Fibroblast of villous mesenchyme (primary cell): ENCODE data around the gene CEP112. TPM values are rescaled to one million over a fixed set of nuclear protein-coding genes. Genes with fewer than 3 reads are reported as not detected.

Source experiments
- DNase-seq: peaks from one replicate; pipeline ENCODE4 v3.0.0-alpha.2; 2010; ENCODE audit warnings: low read depth
- H3K4me3 ChIP-seq: 2 replicates; pipeline ENCODE4 v1.5.1; 2011; ENCODE audit warnings: low read depth, mild to moderate bottlenecking, low read length
- total RNA-seq: library from RNA; depleted of rRNA; stranded (reverse); fragments of >200 nt; gene quantifications from 2 replicates; pipeline ENCODE4 v1.2.3, GENCODE V29; 2012
- TF ChIP-seq, protein P1 (sequence below): IDR thresholded peaks from 2 replicates; pipeline ENCODE4 v1.5.1; 2012; ENCODE audit warnings: low read depth, mild to moderate bottlenecking, low read length; ENCODE audit not compliant: insufficient read depth

CEP112 gene
- total RNA-seq, 1 donor: 10.8 TPM

DNA sequence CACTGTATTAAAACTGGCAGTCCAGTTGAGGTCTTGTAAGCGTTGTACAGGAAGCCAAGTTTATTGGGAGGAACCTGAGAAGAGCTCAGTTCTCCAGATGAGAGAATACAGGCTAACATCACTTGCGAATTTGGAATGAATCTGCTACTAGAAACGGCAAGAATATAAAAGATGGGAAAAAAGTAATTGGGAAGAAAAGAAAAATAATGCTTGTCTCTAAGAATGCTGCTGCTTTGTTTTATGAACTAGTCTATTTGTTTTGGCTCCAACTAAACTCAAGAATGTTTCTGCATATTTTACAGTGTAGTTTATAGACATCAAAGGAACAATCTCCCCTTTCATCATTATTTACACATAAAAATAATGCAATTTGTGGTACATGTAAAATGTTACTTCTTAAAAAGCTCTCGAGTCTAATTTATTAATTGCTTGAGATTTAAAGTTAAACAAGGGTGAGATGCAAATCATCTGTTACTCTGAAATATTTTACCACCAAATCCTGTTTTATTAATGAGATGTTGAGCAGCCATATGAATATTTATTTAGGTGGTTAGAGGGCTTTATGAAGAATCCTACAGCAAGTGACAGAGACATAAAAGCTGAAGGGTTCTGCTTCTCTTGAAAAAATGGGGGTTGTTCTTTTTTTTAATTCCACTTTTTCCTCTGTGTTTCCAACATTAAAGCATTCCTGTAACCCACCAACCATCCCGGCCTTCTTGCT is 468.3 kb downstream of the CEP112 start:
- TF ChIP-seq, protein P1, sequence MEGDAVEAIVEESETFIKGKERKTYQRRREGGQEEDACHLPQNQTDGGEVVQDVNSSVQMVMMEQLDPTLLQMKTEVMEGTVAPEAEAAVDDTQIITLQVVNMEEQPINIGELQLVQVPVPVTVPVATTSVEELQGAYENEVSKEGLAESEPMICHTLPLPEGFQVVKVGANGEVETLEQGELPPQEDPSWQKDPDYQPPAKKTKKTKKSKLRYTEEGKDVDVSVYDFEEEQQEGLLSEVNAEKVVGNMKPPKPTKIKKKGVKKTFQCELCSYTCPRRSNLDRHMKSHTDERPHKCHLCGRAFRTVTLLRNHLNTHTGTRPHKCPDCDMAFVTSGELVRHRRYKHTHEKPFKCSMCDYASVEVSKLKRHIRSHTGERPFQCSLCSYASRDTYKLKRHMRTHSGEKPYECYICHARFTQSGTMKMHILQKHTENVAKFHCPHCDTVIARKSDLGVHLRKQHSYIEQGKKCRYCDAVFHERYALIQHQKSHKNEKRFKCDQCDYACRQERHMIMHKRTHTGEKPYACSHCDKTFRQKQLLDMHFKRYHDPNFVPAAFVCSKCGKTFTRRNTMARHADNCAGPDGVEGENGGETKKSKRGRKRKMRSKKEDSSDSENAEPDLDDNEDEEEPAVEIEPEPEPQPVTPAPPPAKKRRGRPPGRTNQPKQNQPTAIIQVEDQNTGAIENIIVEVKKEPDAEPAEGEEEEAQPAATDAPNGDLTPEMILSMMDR: no peak
- H3K4me3 ChIP-seq: no peak overlapping the region
- peak; percentile 39 for DNase-seq

DNA sequence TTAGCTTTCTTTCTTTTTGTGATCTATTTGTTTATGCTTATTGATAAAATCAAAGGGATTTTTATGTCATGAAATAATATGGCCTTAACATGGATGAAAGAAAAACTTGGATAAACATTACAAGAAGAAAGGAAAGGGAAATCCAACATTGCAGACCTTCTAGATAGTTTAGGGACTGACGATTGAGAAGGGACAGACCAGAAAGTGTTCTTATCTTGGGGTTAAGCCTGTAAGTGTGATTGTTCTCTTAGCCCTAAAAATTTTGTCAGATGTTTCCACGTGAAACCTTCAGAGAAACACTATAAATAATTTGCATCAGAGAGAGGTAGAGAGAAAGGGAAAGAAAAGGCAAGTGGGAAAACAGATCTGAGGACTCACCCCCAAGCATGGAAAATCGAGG is 473.3 kb downstream of the CEP112 start:
- TF ChIP-seq, protein P1: no peak
- no peak overlapping the region for H3K4me3 ChIP-seq
- no peak for DNase-seq

DNA sequence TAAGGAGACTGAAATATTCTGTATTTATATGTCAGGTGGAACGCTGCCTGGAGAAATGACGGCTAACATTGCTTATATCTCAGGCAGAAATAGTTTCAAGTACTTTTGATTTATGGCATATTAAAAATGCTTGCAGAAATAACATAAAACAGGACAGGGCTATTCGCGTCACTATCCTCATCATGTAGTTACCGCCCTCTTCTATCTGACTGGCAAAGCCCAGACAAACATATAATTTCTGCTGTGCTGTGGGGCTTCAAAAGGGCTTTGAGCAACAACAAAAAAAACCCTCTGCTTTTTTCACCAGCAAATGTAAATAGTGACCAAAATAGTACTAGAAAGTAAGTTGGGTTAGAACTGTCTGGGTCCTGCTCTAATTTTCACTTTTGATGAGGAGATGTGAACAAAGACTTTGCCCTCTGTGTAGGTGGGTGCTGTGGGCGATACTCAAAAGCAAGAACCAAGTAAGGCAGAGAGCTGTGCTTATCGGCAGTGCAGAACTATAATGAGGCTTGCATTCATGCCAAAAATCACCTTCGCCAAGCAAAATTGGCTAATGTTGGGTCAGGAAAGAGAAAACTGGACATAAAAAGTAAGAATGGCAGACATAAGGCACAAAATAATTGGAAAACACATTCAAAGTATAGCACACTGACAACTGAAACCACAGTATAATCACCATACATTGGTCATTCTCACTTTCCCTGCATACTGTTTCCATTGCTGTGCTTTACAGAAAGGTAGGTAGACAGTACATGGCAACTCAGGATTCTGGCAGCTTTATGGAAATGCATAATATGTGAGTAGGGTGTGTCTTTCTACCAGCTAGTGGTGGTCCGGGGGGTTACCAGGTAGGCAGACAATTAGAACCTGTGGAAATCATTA is 479.3 kb downstream of the CEP112 start:
- no peak overlapping the region for H3K4me3 ChIP-seq
- peak; percentile 77 for DNase-seq
- TF ChIP-seq, protein P1: no peak

DNA sequence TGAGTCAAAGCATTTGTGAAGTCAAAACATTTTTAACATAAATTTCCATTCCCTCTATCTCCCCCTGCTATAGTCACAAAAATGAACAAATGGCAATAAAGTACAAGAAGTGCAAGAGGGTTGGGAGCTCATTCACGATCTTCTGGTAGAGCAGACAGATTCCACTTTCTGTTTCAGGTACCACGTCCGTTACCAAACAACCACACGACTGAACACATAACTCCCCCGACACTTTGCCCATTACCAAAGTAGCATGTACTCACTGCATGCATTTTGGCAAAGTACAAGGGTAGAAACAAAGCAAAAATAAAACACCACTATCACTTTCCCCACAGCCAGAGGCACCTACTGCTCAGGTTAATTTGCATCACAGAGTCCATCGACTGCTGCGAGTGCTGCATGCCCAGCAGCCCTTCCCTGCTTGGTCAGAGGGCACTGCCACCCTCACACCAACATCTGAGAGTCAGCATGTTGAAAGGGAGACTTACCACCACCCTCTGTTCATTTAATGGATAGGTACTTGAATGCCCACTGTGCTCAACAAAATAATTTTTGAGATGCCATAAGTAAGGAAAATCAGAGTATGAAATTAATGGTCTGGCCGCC is 480.2 kb downstream of the CEP112 start:
- no peak overlapping the region for H3K4me3 ChIP-seq
- TF ChIP-seq, protein P1: no peak
- no peak for DNase-seq

DNA sequence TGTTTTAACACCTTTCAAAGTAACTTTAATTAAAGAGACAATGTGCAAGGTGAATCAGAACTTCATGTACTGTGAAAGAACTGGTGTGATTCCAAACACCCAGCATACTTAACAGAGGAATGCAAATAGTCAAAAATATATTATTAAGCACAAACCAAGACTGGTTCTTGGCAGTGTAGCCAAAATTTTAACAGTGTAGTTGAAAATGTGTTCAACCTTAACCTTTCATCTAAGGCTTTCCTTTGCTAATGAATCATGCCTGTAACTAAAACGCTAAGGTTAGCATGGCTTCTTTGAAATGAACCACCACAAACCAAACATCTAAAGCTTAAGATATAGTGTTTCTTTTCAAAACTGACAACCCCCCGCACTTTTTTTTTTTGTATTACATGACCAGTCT is 484.2 kb downstream of the CEP112 start:
- no peak overlapping the region for H3K4me3 ChIP-seq
- TF ChIP-seq, protein P1: no peak
- DNase-seq: peak; percentile 31

DNA sequence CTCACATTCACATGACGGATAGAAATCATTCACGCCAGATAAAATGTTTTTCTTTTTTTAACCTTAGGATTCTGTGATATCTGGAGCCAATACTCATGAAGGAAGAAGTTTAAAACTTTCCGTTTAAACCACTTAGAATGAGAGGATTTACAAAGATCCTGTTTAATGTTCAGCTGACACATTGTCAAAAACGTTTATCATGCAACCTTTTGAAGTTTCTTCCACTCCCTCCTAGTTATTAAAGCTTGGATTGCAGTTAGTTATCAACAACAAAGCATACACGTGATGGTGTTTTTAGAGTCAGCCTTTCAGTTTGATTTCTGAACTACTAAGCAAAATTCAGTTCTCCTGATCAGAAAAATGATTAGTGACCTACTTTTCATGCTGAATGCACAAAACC is 487.2 kb downstream of the CEP112 start:
- H3K4me3 ChIP-seq: no peak overlapping the region
- TF ChIP-seq, protein P1: no peak
- DNase-seq: peak; percentile 37
